SK-N-SH (cell line): ENCODE measurements around the gene ATRN. TPM values are rescaled to one million over a fixed set of nuclear protein-coding genes. Genes with fewer than 3 reads are reported as not detected.

Source experiments
- CTCF ChIA-PET: fragments of 300-600, 350-600 bp; formaldehyde crosslinking; extraction: SDS; loops from one replicate; lab custom pipeline; 2021; lab: Yijun Ruan, JAX
- POLR2A ChIA-PET: fragments of 350-600 bp; sonication (Branson Sonifier 250); formaldehyde crosslinking; extraction: SDS; loops from one replicate; lab custom pipeline; 2020; ENCODE audit warnings: antibody characterized with exemption, inconsistent platforms; lab: Yijun Ruan, JAX
- DNase-seq: peaks from one replicate; pipeline ENCODE4 v3.0.0; 2012
- H2AFZ ChIP-seq: fragments of 200-600 bp; sonication (generic); 2 replicates; pipeline ENCODE4 v1.8.1; 2016; ENCODE audit warnings: antibody characterized with exemption, mild to moderate bottlenecking, low read depth
- H3F3A ChIP-seq: fragments of 200-600 bp; sonication (generic); replicated peaks from 2 replicates; pipeline ENCODE3; 2016; ENCODE audit warnings: antibody characterized with exemption, mild to moderate bottlenecking; ENCODE audit not compliant: insufficient read depth
- H3K27ac ChIP-seq, 2 experiments: fragments of 200-500 bp in 1 of 2; fragments of 200-600 bp in 1 of 2; sonication (Bioruptor generic) in 1 of 2; sonication (generic), shearing (Covaris generic) in 1 of 2; 2 replicates each; pipeline versions ENCODE4 v1.5.1 to v1.6.1; 2014 to 2016; ENCODE audit warnings: low read depth in 2 of 2, inconsistent platforms in 1 of 2, low read length in 1 of 2, mild to moderate bottlenecking in 1 of 2, mixed read lengths in 1 of 2
- H3K27me3 ChIP-seq: fragments of 200-600 bp; sonication (generic), shearing (Covaris generic); 2 replicates; pipeline ENCODE4 v1.6.1; 2016; ENCODE audit warnings: mixed run types; ENCODE audit not compliant: insufficient read depth
- H3K36me3 ChIP-seq, 2 experiments: fragments of 200-500 bp in 1 of 2; fragments of 200-600 bp in 1 of 2; sonication (Bioruptor generic) in 1 of 2; sonication (generic) in 1 of 2; replicated peaks in 1 of 2; 2 replicates each; pipeline versions ENCODE3 to v1.5.1; 2014 to 2016; ENCODE audit warnings: low read length in 1 of 2, mild to moderate bottlenecking in 1 of 2; ENCODE audit not compliant: insufficient read depth in 2 of 2, control insufficient read depth in 1 of 2
- H3K4me1 ChIP-seq, 2 experiments: fragments of 200-500 bp in 1 of 2; fragments of 200-600 bp in 1 of 2; sonication (Bioruptor generic) in 1 of 2; sonication (generic), shearing (Covaris generic) in 1 of 2; 2 replicates each; pipeline versions ENCODE4 v1.5.1 to v1.6.1; 2014 to 2016; ENCODE audit warnings: low read depth in 1 of 2, low read length in 1 of 2, mixed run types in 1 of 2; ENCODE audit not compliant: insufficient read depth in 2 of 2, control insufficient read depth in 1 of 2
- H3K4me2 ChIP-seq: fragments of 200-600 bp; sonication (generic), shearing (Covaris generic); 2 replicates; pipeline ENCODE4 v1.6.1; 2017; ENCODE audit warnings: mixed run types
- H3K4me3 ChIP-seq, 2 experiments: fragments of 200-500 bp in 1 of 2; fragments of 200-600 bp in 1 of 2; sonication (Bioruptor generic) in 1 of 2; sonication (generic), shearing (Covaris generic) in 1 of 2; 2 replicates each; pipeline versions ENCODE4 v1.5.1 to v1.8.1; 2014 to 2016; ENCODE audit warnings: low read depth in 2 of 2, inconsistent platforms in 1 of 2, low read length in 1 of 2, mild to moderate bottlenecking in 1 of 2, mixed read lengths in 1 of 2, moderate library complexity in 1 of 2
- H3K79me2 ChIP-seq: fragments of 200-600 bp; sonication (generic); 2 replicates; pipeline ENCODE4 v1.8.1; 2017; ENCODE audit warnings: mild to moderate bottlenecking; ENCODE audit not compliant: insufficient read depth
- H3K9ac ChIP-seq: fragments of 200-600 bp; sonication (generic); 2 replicates; pipeline ENCODE4 v1.6.1; 2017; ENCODE audit warnings: mixed run types
- H3K9me2 ChIP-seq: fragments of 200-600 bp; sonication (generic); 2 replicates; pipeline ENCODE4 v1.6.1; 2017; ENCODE audit warnings: mixed run types
- H3K9me3 ChIP-seq: fragments of 200-600 bp; sonication (generic); 2 replicates; pipeline ENCODE4 v1.6.1; 2017; ENCODE audit warnings: mixed run types, mild to moderate bottlenecking, moderate library complexity
- H4K20me1 ChIP-seq: fragments of 200-600 bp; sonication (generic); 2 replicates; pipeline ENCODE4 v1.6.1; 2017; ENCODE audit warnings: mild to moderate bottlenecking, mixed run types; ENCODE audit not compliant: insufficient read depth
- CHD2 ChIP-seq: fragments of 150-350 bp; IDR thresholded peaks from 2 replicates; pipeline ENCODE4 v1.6.1; 2018; ENCODE audit warnings: low read length; ENCODE audit not compliant: partially characterized antibody
- FOSL2 ChIP-seq: IDR thresholded peaks from 2 replicates; pipeline ENCODE4 v1.4.0; 2012; ENCODE audit warnings: low read depth, mild to moderate bottlenecking, moderate library complexity, borderline replicate concordance
- FOXJ3 ChIP-seq: sonication (generic); formaldehyde crosslinking; IDR thresholded peaks from 2 replicates; pipeline ENCODE4 v1.5.1; 2020; ENCODE audit warnings: mild to moderate bottlenecking, missing genetic modification reagents
- FOXM1 ChIP-seq: IDR thresholded peaks from 2 replicates; pipeline ENCODE4 v1.4.0; 2012; ENCODE audit warnings: low read depth, mild to moderate bottlenecking
- GATA2 ChIP-seq: sonication (generic); formaldehyde crosslinking; IDR thresholded peaks from 2 replicates; pipeline ENCODE4 v1.5.0; 2020; ENCODE audit warnings: mild to moderate bottlenecking, missing genetic modification reagents
- MAX ChIP-seq: IDR thresholded peaks from 2 replicates; pipeline ENCODE4 v1.4.0; 2012; ENCODE audit warnings: low read depth
- MEF2A ChIP-seq: IDR thresholded peaks from 2 replicates; pipeline ENCODE4 v1.4.0; 2012; ENCODE audit warnings: low read depth, borderline replicate concordance
- MXI1 ChIP-seq: IDR thresholded peaks from 2 replicates; pipeline ENCODE4 v1.6.1; 2012; ENCODE audit warnings: mild to moderate bottlenecking, low read depth, low read length, improper control_type of control experiment
- NRF1 ChIP-seq: IDR thresholded peaks from 2 replicates; pipeline ENCODE4 v1.6.1; 2012; ENCODE audit warnings: low read depth, mild to moderate bottlenecking, low read length
- POLR2AphosphoS5 ChIP-seq: IDR thresholded peaks from 2 replicates; pipeline ENCODE4 v1.6.1; 2012; ENCODE audit warnings: low read depth, low read length
- RCOR1 ChIP-seq: fragments of 150-350 bp; IDR thresholded peaks from 2 replicates; pipeline ENCODE4 v1.6.1; 2017; ENCODE audit warnings: antibody characterized with exemption, low read length
- RFX5 ChIP-seq: IDR thresholded peaks from 2 replicates; pipeline ENCODE4 v1.6.1; 2012; ENCODE audit warnings: mild to moderate bottlenecking, improper control_type of control experiment, low read length
- TEAD4 ChIP-seq: IDR thresholded peaks from 2 replicates; pipeline ENCODE4 v1.4.0; 2012; ENCODE audit warnings: mild to moderate bottlenecking, borderline replicate concordance; ENCODE audit not compliant: insufficient read depth
- USF1 ChIP-seq: IDR thresholded peaks from 2 replicates; pipeline ENCODE4 v1.4.0; 2012; ENCODE audit warnings: low read depth, borderline replicate concordance
- USF2 ChIP-seq: fragments of 150-350 bp; IDR thresholded peaks from 2 replicates; pipeline ENCODE4 v1.6.1; 2017; ENCODE audit warnings: antibody characterized with exemption, low read length, low read depth, borderline replicate concordance
- ZBTB33 ChIP-seq: IDR thresholded peaks from 2 replicates; pipeline ENCODE4 v1.4.0; 2012; ENCODE audit warnings: low read depth, borderline replicate concordance
- WGBS: methylation state at CpG from one replicate; pipeline ENCODE4 v1.1.6; 2017; ENCODE audit warnings: low lambda C conversion rate; 5-methylcytosine and 5-hydroxymethylcytosine counted together
- polyA plus RNA-seq, 3 experiments: library from polyadenylated mRNA; depleted of rRNA; stranded (reverse); fragments of >200 nt; gene quantifications; 2 replicates each; pipeline ENCODE4 v1.2.3, GENCODE V29; 2012

Gene ATRN
- polyA plus RNA-seq, 1 of the 3 experiments (the other 2 are of a cell fraction) = 33.8 TPM

GRCh38 chr20:3452136-3452535, 18.7 kb upstream of the ATRN start:
- TF ChIP-seq TEAD4 (no peak), MEF2A (no peak), FOSL2 (no peak), NRF1 (no peak), CHD2 (no peak), FOXM1 (no peak), GATA2 (CRISPR knock-in tag) (no peak), RFX5 (no peak), USF2 (no peak), USF1 (no peak), RCOR1 (no peak), MAX (no peak), ZBTB33 (no peak), MXI1 (no peak), FOXJ3 (no peak), POLR2AphosphoS5 (no peak)
- TF ChIP-seq, all 33 proteins: peak for 0
- ChIA-PET POLR2A (no interaction called here), CTCF (interaction anchor here (0.7 to 0.9 kb wide), 2 partner anchors 44 to 111 kb away, joined by 3 read pairs; no protein-coding TSS in a partner anchor)
- Histone ChIP-seq H3K9me3 (no peaks in the 10 kb centered on the region), H3K9me2 (no peaks in the 10 kb centered on the region), H3K9ac (no peak overlapping the region), H3F3A (no peaks in the 10 kb centered on the region), H3K4me1 (peaks cover 0 to 5% of the 10 kb centered on the region in 2 experiments; a peak in 1 of 4 replicates), H4K20me1 (no peaks in the 10 kb centered on the region), H2AFZ (no peak overlapping the region), H3K4me2 (no peak overlapping the region), H3K36me3 (no peaks in the 10 kb centered on the region), H3K4me3 (no peak overlapping the region), H3K27me3 (no peaks in the 10 kb centered on the region; the same call in 1 of the 2 replicates), H3K79me2 (no peaks in the 10 kb centered on the region), H3K27ac (no peak overlapping the region)
- no peak for DNase-seq
- WGBS = 54% methylated on average over 2 of the region's 2 CpGs
